ENCODE measurements around the gene MARCO.
"Not testable (repeated sequence)": the region's sequence is repeated elsewhere in the genome, so short reads cannot be mapped to it uniquely, and the experiment has no call there.

The MARCO gene

GRCh38 chr2:119009110-119009509, 67.1 kb downstream of the MARCO start:
- DNase-seq: no peak

GRCh38 chr2:119010336-119010735, 68.3 kb downstream of the MARCO start:
- DNase-seq: no peak

GRCh38 chr2:119011162-119011909, 69.3 kb downstream of the MARCO start:
- DNase-seq: peak; percentile 34

GRCh38 chr2:119011910-119012209, 69.9 kb downstream of the MARCO start:
- DNase-seq: no peak

GRCh38 chr2:119012345-119013301, 70.6 kb downstream of the MARCO start:
- DNase-seq: no peak

GRCh38 chr2:119013671-119014070, 71.7 kb downstream of the MARCO start:
- no peak for DNase-seq

- DNase-seq: no peak
Measured at GRCh38 chr2:119015845-119016244, 73.9 kb downstream of the MARCO start.

GRCh38 chr2:119019521-119019920, 77.5 kb downstream of the MARCO start:
- no peak for DNase-seq

- no peak for DNase-seq
Measured at GRCh38 chr2:119022678-119023077, 80.7 kb downstream of the MARCO start.

- no peak for DNase-seq
Measured at GRCh38 chr2:119023534-119023933, 81.5 kb downstream of the MARCO start.

GRCh38 chr2:119024152-119024551, 82.2 kb downstream of the MARCO start:
- no peak for DNase-seq

GRCh38 chr2:119024568-119024967, 82.6 kb downstream of the MARCO start:
- DNase-seq: no peak

GRCh38 chr2:119025013-119025412, 83.0 kb downstream of the MARCO start:
- no peak for DNase-seq

- no peak for DNase-seq
Measured at GRCh38 chr2:119025762-119026351, 83.9 kb downstream of the MARCO start.

GRCh38 chr2:119026890-119027289, 84.9 kb downstream of the MARCO start:
- DNase-seq: no peak

GRCh38 chr2:119028327-119029174, 86.6 kb downstream of the MARCO start:
- no peak for DNase-seq

GRCh38 chr2:119029297-119029696, 87.3 kb downstream of the MARCO start:
- no peak for DNase-seq

- DNase-seq: not testable (repeated sequence)
Measured at GRCh38 chr2:119037922-119038321, 95.9 kb downstream of the MARCO start.

GRCh38 chr2:119040730-119041129, 98.7 kb downstream of the MARCO start:
- no peak for DNase-seq
